NCI-H2196 treated with DMSO at 0.1 percent for 48 hours (cell line): ENCODE data around the gene CEP170B.
"Not testable (repeated sequence)": the region's sequence is repeated elsewhere in the genome, so short reads cannot be mapped to it uniquely, and the experiment has no call there.

Experiments
- DNase-seq: peaks from one replicate; lab custom pipeline; 2025; ENCODE audit not compliant: unreplicated experiment; lab: John Stamatoyannopoulos, UW

Gene CEP170B

DNA sequence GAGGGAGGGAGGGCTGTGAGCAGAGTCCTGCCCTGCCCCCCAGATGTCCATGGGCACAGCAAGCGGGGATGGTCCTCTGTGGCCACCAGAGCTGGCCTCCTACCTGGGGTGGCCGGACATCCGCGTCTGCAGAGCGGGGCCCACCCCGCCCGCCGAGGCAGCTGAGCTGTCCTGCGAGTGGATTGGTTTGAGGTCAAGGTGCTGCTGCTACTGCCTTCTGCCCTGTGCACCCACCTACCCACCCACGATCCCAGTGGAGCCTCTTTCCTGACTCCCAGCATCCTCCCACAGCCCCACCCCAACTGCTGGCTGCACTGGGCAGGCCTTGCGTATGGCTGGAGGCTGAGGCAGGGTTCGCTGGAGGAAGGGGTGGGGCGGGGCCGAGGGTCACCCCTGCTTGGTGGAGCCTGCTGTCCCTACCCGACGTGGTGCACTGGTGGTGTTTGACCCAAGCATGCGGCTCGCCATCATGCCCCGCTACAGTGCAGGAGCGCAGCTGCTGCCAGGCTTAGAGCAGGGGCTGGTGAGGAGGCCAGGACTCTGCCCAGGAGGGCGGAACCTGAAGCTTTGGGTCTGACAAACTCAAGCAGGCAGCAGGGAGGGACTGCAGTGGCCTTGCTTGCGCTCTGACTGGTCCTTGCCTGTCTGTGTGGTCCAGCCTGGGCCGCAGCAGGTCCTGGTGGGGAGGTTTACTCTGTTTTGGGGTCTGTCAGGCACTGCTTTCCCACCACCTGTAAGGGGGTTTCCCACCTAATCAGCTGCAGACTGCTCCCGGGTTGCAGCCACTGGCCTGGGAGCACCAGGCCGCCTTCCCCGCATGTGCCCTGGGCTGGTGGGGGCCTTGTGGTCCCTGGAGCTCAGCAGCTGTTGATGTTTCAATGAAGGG is 23.7 kb downstream of the CEP170B start:
- no peak for DNase-seq

DNA sequence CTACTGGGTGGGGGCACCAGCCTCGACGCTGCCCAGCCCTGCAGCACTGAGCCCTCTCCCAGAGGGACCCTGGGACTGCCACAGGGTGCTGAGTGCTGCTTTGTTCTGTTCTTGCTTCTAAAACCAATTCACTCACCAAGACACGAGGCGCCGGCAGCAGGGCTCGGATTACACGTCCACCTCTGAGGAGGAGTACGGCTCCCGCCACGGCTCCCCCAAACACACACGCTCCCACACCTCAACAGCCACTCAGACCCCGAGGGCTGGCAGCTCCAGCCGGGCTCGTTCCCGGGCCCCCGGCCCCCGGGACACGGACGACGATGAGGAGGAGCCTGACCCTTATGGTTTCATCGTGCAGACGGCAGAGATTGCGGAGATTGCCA is 24.3 kb downstream of the CEP170B start:
- DNase-seq: no peak

DNA sequence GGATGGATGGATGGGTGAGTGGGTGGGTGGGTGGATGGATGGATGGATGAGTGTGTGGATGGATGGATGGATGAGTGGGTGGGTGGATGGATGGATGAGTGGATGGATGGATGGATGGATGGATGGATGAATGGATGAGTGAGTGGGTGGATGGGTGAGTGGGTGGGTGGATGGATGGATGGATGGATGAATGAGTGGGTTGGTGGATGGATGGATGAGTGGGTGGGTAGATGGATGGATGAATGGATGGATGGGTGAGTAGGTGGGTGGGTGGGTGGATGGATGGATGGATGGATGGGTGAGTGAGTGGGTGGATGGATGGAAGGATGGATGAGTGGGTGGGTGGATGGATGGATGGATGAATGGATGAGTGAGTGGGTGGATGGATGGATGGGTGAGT is 25.2 kb downstream of the CEP170B start:
- DNase-seq: not testable (repeated sequence)

DNA sequence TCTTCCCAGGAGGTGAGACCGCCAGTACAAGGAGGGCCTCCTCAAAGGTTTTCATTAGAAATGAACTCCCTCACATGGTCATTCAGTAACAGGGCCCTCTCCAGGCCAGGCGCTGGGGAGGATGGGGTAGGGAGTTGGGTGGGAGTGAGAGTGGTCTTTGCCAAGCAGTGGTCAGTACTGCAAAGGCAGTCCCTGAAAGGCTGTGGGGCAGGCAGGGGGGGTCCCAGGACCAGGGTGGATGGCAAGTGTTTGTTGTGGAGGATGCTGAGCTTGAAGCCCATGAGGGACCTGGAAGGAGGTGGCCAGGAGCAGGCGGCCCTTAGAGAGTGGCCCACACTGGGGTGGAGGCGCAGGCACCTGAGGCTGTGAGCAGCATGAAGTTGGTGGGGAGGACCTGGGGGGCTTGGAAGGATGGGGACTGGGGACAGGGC is 26.1 kb downstream of the CEP170B start:
- DNase-seq: no peak

GRCh38 chr14:104891664-104892530 is 26.8 kb downstream of the CEP170B start:
- no peak for DNase-seq

GRCh38 chr14:104892531-104893434 is 27.7 kb downstream of the CEP170B start:
- no peak for DNase-seq

DNA sequence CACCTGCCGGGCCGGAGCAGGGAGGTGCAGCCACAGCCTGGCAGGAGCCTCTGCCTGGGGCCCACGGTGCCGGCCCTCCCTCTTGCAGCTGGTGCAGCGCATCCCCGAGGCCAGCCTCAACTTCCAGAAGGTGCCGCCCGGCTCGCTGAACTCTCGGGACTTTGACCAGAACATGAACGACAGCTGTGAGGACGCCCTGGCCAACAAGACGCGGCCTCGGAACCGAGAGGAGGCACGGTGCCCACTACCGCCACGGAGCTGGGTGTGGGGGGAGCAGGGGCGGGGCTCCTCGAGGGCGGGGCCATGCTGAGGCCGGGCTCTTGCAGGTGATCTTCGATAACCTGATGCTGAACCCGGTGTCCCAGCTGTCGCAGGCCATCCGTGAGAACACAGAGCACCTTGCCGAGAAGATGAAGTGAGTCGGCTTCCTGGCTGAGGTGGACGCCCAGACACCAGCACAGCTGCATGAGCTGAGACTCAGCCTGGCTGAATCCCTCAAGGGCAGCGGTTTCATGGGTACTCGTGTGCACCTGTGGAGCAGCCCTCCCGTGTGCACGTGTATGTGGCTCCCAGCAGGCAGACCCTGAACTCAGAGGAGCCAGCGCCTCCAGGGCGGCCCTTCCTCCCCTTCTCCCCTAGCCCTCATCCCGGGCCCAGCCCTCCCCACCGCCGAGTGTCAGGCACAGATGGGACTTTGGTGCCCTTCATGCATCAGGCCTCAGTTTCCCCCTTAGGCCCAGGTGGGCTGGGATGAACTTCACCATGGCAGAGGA is 28.6 kb downstream of the CEP170B start:
- DNase-seq: no peak

GRCh38 chr14:104894331-104895206 is 29.5 kb downstream of the CEP170B start:
- no peak for DNase-seq

- no peak for DNase-seq
These were observed 30.2 kb downstream of the CEP170B start for GRCh38 chr14:104895207-104895785.

DNA sequence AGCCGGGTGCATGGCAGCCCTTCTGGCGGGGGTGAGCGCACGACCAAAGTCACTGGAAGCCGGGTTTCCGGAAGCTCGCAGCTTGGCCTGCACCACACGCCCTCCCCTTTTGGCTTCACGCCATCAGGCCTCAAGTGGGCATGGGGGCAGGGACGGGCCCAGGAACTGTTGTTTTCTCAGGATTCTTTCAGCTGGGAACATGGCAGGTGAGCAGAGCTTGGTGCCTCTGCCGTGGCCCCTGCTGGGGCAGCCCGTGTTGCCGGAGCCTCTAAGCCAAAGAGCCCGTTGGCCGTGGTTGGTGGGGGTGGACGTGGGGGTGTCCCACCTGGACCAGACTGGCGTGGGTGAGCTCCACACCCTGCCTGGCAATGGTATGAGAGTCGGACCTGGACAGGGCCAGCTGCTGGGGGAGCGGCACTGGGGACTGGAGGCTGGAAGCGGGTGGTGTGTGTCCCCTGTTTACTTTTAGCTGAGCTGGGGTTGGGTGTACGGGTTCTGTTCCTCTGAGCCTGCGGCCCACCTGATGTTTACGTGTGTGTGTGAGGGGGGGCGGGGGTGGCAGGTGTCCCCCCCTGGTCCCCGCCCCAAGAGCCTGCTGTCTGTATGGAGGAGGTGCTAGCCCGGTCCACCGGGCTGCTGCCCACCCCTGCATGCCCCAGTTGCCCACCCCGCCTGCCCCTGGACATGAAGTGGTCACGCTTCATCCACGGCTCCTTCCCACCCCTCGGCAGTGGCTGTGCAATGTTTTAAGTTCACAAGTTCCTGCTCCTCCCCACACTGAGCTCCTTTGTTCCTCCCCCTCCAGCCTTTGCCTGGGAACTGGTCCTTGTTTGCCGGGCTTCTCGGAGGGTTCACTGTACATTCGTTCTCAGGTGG is 31.0 kb downstream of the CEP170B start:
- peak; percentile 17 for DNase-seq

- DNase-seq: no peak
These were observed 32.5 kb downstream of the CEP170B start for GRCh38 chr14:104897330-104898194.

DNA sequence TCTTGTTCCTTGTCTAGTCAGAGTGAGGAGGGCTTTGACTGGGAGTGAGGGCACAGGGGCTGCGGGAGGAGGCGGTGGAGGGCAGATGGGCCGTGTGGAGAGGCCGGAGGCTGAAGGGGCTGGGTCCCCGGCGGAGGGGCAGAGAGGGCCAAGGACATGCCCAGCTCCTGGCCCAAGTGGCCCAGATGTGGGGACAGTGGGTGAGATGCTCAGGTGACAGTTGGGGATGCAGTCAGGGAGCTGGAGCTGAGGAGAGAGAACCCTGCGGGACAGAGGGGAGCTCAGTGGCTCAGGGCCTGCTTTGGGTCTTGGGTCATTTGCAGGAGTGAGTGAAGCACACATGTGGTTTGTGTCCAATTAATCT is 33.1 kb downstream of the CEP170B start:
- no peak for DNase-seq

DNA sequence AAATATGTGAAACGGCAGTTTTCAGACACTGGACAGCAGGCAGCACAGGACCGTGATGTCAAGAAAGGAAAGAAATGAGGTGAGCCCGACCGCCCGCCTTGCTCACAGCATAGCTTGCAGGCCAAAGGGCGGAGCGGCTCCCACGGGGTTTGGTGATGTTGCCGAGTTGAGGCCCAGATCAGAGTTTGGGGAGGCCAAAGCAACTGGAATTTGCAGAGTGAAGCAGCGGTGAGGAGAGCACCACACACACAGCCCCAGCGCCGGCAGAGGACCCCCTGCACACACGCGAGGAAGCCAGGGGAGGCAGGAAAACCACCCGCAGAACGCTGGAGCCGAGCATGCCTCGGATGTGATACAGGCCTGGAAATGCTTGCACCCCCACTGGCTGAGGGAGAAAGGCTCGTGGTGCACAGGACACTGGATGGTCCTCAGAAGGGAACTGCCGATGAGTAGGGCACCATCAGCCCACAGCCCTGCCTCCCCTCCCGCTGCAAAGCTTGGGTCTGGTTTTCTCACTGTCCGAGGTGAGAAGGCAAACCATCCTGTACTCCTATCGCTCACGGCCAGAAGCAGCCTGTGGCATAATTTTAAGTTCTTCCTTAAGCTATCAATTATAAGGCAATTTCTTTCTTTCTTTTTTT is 33.9 kb downstream of the CEP170B start:
- no peak for DNase-seq

DNA sequence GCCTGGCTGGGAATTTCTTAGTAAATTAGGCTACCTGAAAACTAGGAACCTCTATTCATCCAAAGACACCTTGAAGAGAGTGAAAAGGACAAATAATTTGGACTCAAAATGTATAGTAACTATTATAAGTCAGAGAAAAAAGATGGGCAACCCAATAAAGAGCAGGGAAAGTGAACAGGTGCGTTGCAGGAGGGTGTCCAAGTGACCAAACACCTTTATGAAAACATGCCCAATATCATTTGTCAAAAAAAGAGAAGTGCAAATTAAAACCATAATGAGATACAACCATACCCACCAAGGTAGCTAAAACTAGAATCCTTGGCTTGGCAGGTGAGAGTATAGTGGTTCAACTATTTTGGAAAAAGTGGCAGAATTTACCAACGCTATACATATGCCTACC is 34.7 kb downstream of the CEP170B start:
- no peak for DNase-seq

DNA sequence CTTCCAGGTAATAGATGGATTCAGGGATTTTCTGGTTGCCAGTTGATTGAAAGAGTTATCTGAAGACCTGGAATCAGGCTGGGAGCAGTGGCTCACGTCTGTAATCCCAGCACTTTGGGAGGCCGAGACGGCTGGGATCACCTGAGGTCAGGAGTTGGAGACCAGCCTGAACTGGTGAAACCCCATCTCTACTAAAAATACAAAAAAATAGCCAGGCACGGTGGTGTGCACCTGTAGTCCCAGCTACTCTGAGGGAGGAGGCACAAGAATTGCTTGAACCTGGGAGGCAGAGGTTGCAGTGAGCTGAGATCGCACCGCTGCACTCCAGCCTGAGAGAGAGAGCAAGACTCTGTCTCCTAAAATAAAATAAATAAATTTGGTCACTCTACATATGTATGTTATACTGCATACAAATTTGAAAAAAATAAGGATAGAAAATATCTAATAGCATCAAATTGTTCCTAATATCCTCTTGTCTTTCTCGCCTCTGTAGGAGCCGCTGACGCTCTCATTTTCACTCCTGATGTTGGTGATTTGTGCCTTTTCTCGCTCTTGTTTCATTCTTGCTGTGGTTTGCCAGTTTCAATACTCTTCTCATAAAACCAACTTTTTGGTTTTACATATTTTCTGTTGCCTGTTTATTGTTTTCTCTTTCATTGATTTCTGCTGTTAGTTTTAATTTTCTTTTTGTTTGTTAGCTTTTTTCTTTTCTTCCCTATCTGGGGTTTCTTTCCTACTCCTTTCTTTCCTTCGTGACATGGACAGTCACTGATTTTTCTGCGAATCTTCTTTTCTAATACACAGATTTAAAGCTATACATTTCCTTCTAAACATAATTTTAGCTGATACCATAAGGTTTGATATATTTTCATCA is 35.8 kb downstream of the CEP170B start:
- no peak for DNase-seq

DNA sequence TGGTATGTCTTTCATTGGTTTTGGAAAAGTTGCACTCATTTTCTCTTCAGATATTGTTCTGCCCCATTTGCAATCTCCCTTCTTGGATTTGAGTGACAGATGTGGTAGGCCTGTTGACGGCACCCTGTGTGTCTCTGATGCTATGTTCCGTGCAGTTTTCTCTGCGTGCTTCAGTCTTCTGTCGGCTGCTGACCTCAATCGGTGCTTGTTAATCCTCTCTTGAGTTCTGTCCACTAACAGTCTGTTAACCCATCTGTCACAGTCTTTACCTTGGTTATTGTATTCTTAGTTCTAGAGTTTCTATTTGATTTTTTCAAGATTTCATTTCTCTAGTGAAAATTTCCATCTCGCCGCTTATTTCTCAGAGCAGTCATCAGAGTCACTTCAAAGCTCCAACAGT is 38.9 kb downstream of the CEP170B start:
- DNase-seq: no peak
